ENCODE results near the gene STARD3.

Gene STARD3

GRCh38 chr17:39671651-39672521 lies 34.9 kb downstream of the STARD3 start:
- Histone ChIP-seq H3K18ac (ENCODE audit: low read length) (no peak overlapping the region), H3K27ac (ENCODE audit: low read depth, low read length) (no peak overlapping the region), H3K23ac (ENCODE audit: low read length) (no peak overlapping the region)

GRCh38 chr17:39672522-39673334 lies 35.8 kb downstream of the STARD3 start:
- Histone ChIP-seq H2BK120ac (ENCODE audit: insufficient read depth, low read length, poor library complexity) (no peak overlapping the region), H3K18ac (ENCODE audit: low read length) (no peak overlapping the region), H3K79me1 (ENCODE audit: low read length) (peaks cover 5% of the 10 kb centered on the region), H3K9me3 (ENCODE audit: insufficient read depth, low read depth, low read length) (peaks cover 2% of the 10 kb centered on the region), H3K4me2 (ENCODE audit: low read length) (no peak overlapping the region), H4K91ac (ENCODE audit: low read depth, low read length) (no peak overlapping the region), H2BK12ac (ENCODE audit: low read length) (no peak overlapping the region), H4K12ac (ENCODE audit: low read depth, low read length) (no peak overlapping the region), H3K79me2 (ENCODE audit: control insufficient read depth, insufficient read depth, low read length, poor library complexity) (no peaks in the 10 kb centered on the region), H3K4ac (ENCODE audit: low read depth, low read length) (no peak overlapping the region), H3K27me3 (ENCODE audit: insufficient read depth, low read length) (peaks cover 10% of the 10 kb centered on the region), H3K23ac (ENCODE audit: low read length) (no peak overlapping the region), H3K27ac (ENCODE audit: low read depth, low read length) (no peak overlapping the region), H3K36me3 (ENCODE audit: control insufficient read depth in 1 of 2, insufficient read depth in 2 of 2, low read length in 2 of 2) (no peaks in the 10 kb centered on the region), H2BK5ac (ENCODE audit: low read depth, low read length, poor library complexity) (no peak overlapping the region), H3K4me3 (ENCODE audit: low read depth, low read length) (no peak overlapping the region), H2AFZ (ENCODE audit: insufficient read depth, low read length, poor library complexity) (no peak overlapping the region), H3K4me1 (ENCODE audit: control insufficient read depth in 1 of 2, insufficient read depth in 2 of 2, low read length in 2 of 2) (peaks cover 13 to 15% of the 10 kb centered on the region in 2 experiments), H3K9ac (ENCODE audit: low read length) (no peak overlapping the region), H4K8ac (ENCODE audit: low read depth, low read length) (no peak overlapping the region), H3K14ac (ENCODE audit: low read length) (no peak overlapping the region), H2AK5ac (ENCODE audit: low read length) (no peak overlapping the region)
- no peak for DNase-seq
- no CpG with 5 or more reads among the region's 15 CpGs for WGBS (ENCODE audit: extremely low coverage, insufficient coverage, insufficient read length)

More at GRCh38 chr17:39671651-39672521, 34.9 kb downstream of the STARD3 start:
- peaks cover 5% of the 10 kb centered on the region for H3K79me1 ChIP-seq (ENCODE audit: low read length)
- 100% methylated on average over 4 of the region's 19 CpGs for WGBS (ENCODE audit: extremely low coverage, insufficient coverage, insufficient read length)
- H4K91ac ChIP-seq (ENCODE audit: low read depth, low read length): no peak overlapping the region
- no peak overlapping the region for H2AFZ ChIP-seq (ENCODE audit: insufficient read depth, low read length, poor library complexity)
- no peak overlapping the region for H2BK5ac ChIP-seq (ENCODE audit: low read depth, low read length, poor library complexity)
- no peak overlapping the region for H2BK12ac ChIP-seq (ENCODE audit: low read length)
- H3K79me2 ChIP-seq (ENCODE audit: control insufficient read depth, insufficient read depth, low read length, poor library complexity): no peaks in the 10 kb centered on the region
- H4K8ac ChIP-seq (ENCODE audit: low read depth, low read length): no peak overlapping the region
- no peak overlapping the region for H3K4ac ChIP-seq (ENCODE audit: low read depth, low read length)
- H3K27me3 ChIP-seq (ENCODE audit: insufficient read depth, low read length): peaks cover 16% of the 10 kb centered on the region
- H3K9me3 ChIP-seq (ENCODE audit: insufficient read depth, low read depth, low read length): no peaks in the 10 kb centered on the region
- DNase-seq: peak in 1 of 2 donors; percentile 16
- H3K4me1 ChIP-seq (ENCODE audit: control insufficient read depth in 1 of 2, insufficient read depth in 2 of 2, low read length in 2 of 2): peaks cover 19 to 20% of the 10 kb centered on the region in 2 experiments
- H3K14ac ChIP-seq (ENCODE audit: low read length): no peak overlapping the region
- no peak overlapping the region for H3K9ac ChIP-seq (ENCODE audit: low read length)
- H2BK120ac ChIP-seq (ENCODE audit: insufficient read depth, low read length, poor library complexity): no peak overlapping the region
- H4K12ac ChIP-seq (ENCODE audit: low read depth, low read length): no peak overlapping the region
- H3K36me3 ChIP-seq (ENCODE audit: control insufficient read depth in 1 of 2, insufficient read depth in 2 of 2, low read length in 2 of 2): no peaks in the 10 kb centered on the region
- no peak overlapping the region for H3K4me2 ChIP-seq (ENCODE audit: low read length)
- no peak overlapping the region for H2AK5ac ChIP-seq (ENCODE audit: low read length)
- no peak overlapping the region for H3K4me3 ChIP-seq (ENCODE audit: low read depth, low read length)

- H2BK5ac ChIP-seq (ENCODE audit: low read depth, low read length, poor library complexity): no peak overlapping the region
- peaks cover 5% of the 10 kb centered on the region for H3K79me1 ChIP-seq (ENCODE audit: low read length)
- peaks cover 5% of the 10 kb centered on the region for H3K27me3 ChIP-seq (ENCODE audit: insufficient read depth, low read length)
- no peak overlapping the region for H3K27ac ChIP-seq (ENCODE audit: low read depth, low read length)
- no peak overlapping the region for H2AFZ ChIP-seq (ENCODE audit: insufficient read depth, low read length, poor library complexity)
- no peak overlapping the region for H2AK5ac ChIP-seq (ENCODE audit: low read length)
- no peak overlapping the region for H3K4me2 ChIP-seq (ENCODE audit: low read length)
- no CpG with 5 or more reads among the region's 13 CpGs for WGBS (ENCODE audit: extremely low coverage, insufficient coverage, insufficient read length)
- no peak overlapping the region for H2BK12ac ChIP-seq (ENCODE audit: low read length)
- no peak overlapping the region for H3K23ac ChIP-seq (ENCODE audit: low read length)
- no peak overlapping the region for H4K12ac ChIP-seq (ENCODE audit: low read depth, low read length)
- no peak overlapping the region for H4K91ac ChIP-seq (ENCODE audit: low read depth, low read length)
- H3K18ac ChIP-seq (ENCODE audit: low read length): no peak overlapping the region
- H3K4me3 ChIP-seq (ENCODE audit: low read depth, low read length): no peak overlapping the region
- H4K8ac ChIP-seq (ENCODE audit: low read depth, low read length): no peak overlapping the region
- no peak overlapping the region for H3K9ac ChIP-seq (ENCODE audit: low read length)
- H3K36me3 ChIP-seq (ENCODE audit: control insufficient read depth in 1 of 2, insufficient read depth in 2 of 2, low read length in 2 of 2): no peaks in the 10 kb centered on the region
- no peaks in the 10 kb centered on the region for H3K79me2 ChIP-seq (ENCODE audit: control insufficient read depth, insufficient read depth, low read length, poor library complexity)
- peaks cover 2% of the 10 kb centered on the region for H3K9me3 ChIP-seq (ENCODE audit: insufficient read depth, low read depth, low read length)
- no peak overlapping the region for H3K14ac ChIP-seq (ENCODE audit: low read length)
- H3K4me1 ChIP-seq (ENCODE audit: control insufficient read depth in 1 of 2, insufficient read depth in 2 of 2, low read length in 2 of 2): peaks cover 13 to 15% of the 10 kb centered on the region in 2 experiments
- no peak for DNase-seq
- no peak overlapping the region for H2BK120ac ChIP-seq (ENCODE audit: insufficient read depth, low read length, poor library complexity)
- H3K4ac ChIP-seq (ENCODE audit: low read depth, low read length): no peak overlapping the region
Measured at GRCh38 chr17:39673335-39674081, 36.6 kb downstream of the STARD3 start.

GRCh38 chr17:39674179-39674578 lies 37.2 kb downstream of the STARD3 start:
- H3K27ac ChIP-seq (ENCODE audit: low read depth, low read length): no peak overlapping the region
- no peak overlapping the region for H3K9ac ChIP-seq (ENCODE audit: low read length)
- peak overlapping the region; percentile 8 for H2AFZ ChIP-seq (ENCODE audit: insufficient read depth, low read length, poor library complexity)
- H3K27me3 ChIP-seq (ENCODE audit: insufficient read depth, low read length): peaks cover 4% of the 10 kb centered on the region
- no peak overlapping the region for H3K4me2 ChIP-seq (ENCODE audit: low read length)
- WGBS (ENCODE audit: extremely low coverage, insufficient coverage, insufficient read length): no CpG with 5 or more reads among the region's 5 CpGs
- H3K79me2 ChIP-seq (ENCODE audit: control insufficient read depth, insufficient read depth, low read length, poor library complexity): no peaks in the 10 kb centered on the region
- DNase-seq: no peak
- no peak overlapping the region for H2BK5ac ChIP-seq (ENCODE audit: low read depth, low read length, poor library complexity)
- no peak overlapping the region for H3K18ac ChIP-seq (ENCODE audit: low read length)
- peak overlapping the region; percentile 20 for H4K91ac ChIP-seq (ENCODE audit: low read depth, low read length)
- no peak overlapping the region for H2BK12ac ChIP-seq (ENCODE audit: low read length)
- no peak overlapping the region for H3K4ac ChIP-seq (ENCODE audit: low read depth, low read length)
- no peak overlapping the region for H4K12ac ChIP-seq (ENCODE audit: low read depth, low read length)
- no peak overlapping the region for H3K14ac ChIP-seq (ENCODE audit: low read length)
- H3K4me1 ChIP-seq (ENCODE audit: control insufficient read depth in 1 of 2, insufficient read depth in 2 of 2, low read length in 2 of 2): peaks cover 13 to 15% of the 10 kb centered on the region in 2 experiments
- H3K36me3 ChIP-seq (ENCODE audit: control insufficient read depth in 1 of 2, insufficient read depth in 2 of 2, low read length in 2 of 2): no peaks in the 10 kb centered on the region
- no peak overlapping the region for H2BK120ac ChIP-seq (ENCODE audit: insufficient read depth, low read length, poor library complexity)
- no peak overlapping the region for H3K23ac ChIP-seq (ENCODE audit: low read length)
- peaks cover 5% of the 10 kb centered on the region for H3K79me1 ChIP-seq (ENCODE audit: low read length)
- peak overlapping the region; percentile 17 for H4K8ac ChIP-seq (ENCODE audit: low read depth, low read length)
- H3K9me3 ChIP-seq (ENCODE audit: insufficient read depth, low read depth, low read length): peaks cover 2% of the 10 kb centered on the region
- no peak overlapping the region for H2AK5ac ChIP-seq (ENCODE audit: low read length)
- no peak overlapping the region for H3K4me3 ChIP-seq (ENCODE audit: low read depth, low read length)
